ENCODE measurements around the gene KCTD14.
A peak's percentile ranks its signal among the peaks of the same experiment; 100 is the strongest.
"Not testable (repeated sequence)": the region's sequence is repeated elsewhere in the genome, so short reads cannot be mapped to it uniquely, and the experiment has no call there.

The KCTD14 gene

DNA sequence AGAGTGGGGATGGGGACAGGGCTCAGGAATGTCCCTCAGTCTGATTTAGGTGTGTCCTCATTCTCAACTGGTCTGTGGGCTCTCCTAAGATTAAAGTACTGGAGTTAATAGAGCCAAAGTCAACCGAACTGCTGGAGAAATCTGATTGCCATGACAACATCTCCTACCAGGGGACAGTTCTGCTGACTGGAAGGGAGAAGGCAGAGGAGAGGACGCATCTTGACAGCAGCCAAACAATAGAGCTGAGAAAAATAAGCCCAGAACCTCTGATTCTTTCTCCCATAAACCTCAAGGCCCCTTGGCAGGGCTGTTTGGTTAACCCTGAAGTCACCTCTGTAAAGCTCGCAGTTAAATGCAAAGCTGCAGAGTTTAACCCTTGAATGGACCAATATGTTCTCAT, 2.8 kb downstream of the KCTD14 start:
- FAIRE-seq: no peak

- no peak for FAIRE-seq
Observed at GRCh38 chr11:78019808-78020207, 3.3 kb downstream of the KCTD14 start.

- no peak for FAIRE-seq
Observed at GRCh38 chr11:78015878-78016277, 7.2 kb downstream of the KCTD14 start.

DNA sequence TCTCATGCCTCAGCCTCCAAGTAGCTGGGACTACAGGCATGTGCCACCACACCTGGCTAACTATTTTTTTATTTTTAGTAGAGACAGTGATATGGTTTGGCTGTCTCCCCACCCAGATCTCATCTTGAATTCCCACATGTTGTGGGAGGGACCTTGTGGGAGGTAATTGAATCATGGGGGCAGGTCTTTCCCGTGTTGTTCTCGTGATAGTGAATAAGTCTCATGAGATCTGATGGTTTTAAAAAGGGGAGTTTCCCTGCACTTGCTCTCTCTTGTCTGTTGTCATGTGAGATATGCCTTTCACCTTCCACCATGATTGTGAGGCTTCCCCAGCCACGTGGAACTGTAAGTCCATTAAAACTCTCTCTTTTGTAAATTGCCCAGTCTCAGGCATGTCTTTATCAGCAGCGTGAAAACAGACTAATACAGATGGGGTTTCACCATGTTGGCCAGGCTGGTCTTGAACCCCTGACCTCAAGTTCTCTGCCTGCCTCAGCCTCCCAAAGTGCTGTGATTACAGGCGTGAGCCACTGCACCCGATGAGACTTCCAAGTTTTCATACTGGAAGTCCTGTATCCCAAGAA, 8.0 kb downstream of the KCTD14 start:
- FAIRE-seq: not testable (repeated sequence)

DNA sequence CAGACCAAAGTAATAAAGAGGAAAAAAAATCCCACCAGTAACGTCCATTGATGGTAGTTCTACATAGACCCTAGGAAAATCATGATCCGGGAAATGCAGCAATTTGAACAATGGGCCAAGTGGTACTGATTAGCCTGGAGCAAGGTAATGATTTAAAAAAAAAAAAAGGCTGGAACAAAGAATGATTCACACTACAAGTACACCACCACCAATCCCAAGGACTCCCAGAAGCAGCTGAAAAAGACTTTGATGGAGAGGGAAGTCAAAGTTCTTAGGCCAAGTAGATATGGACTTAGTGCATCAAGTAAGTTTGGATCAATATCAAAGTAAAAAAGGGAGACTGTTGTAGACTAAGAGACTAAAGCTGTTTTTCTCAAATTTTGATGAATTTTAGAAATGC, 11.8 kb downstream of the KCTD14 start:
- no peak for FAIRE-seq

DNA sequence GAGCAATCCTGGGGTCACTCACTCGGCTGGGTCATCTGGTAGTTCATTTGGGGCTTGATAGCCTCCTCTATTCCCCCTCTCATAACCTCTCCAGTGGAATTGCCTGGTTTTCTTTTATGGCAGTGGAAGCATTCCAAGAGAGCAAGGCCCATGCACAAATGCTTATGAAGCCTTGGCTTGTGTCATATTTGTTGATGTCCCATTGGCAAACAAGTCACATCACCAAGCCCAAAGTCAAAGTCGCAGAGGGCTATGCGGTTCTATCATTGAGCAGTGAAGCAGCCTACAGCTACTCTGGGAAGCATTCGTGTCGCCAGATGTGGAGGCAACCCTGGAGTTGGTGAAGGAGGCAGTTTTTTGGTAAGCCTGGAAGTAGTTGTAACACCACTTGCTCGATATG, 12.3 kb downstream of the KCTD14 start:
- FAIRE-seq: no peak

DNA sequence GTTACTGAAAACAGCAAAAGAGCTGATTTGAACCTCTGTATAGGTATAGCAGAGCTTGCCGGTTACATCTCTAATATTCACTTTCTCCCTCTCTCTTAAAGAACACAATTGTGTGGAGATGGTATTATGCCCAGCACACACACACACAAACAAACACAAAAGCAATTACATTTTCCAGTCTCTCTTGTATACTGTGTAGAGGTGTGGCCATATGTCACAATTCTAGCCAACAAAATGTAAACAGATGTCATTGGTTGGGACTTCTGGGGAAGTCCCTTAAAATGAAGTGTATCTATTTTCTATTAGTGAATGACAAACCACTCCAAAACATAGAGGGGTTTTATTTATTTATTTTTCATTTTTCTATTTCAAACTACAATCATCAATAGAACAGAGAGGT, 12.8 kb downstream of the KCTD14 start:
- FAIRE-seq: no peak

GRCh38 chr11:78009062-78009461, 14.0 kb downstream of the KCTD14 start:
- FAIRE-seq: no peak

DNA sequence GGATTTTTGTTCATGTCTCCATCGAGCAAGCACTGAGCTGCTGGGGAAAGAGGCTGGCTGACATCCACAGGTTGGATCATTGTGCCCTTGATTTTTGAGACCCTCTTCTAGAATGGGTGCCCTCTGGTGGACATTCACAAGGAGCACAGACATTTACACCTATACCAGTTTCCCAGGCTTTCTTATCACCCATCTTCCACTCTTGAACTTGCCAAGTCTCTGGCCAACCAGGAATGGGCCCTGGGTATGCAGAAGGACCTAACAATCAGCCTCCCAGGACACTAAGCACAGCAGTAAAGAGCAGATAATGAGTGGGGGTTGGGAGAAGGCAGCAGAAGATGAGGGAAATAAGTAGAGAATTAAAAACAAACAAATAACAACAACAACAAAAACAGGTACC, 22.9 kb downstream of the KCTD14 start:
- FAIRE-seq: no peak

- FAIRE-seq: no peak
Observed at GRCh38 chr11:77999446-78000030, 23.5 kb downstream of the KCTD14 start.

GRCh38 chr11:77994434-77995362, 28.4 kb downstream of the KCTD14 start, which contains the start of gene INTS4:
Gene INTS4 (minus strand): TSS chr11:77994668. CDS start chr11:77994643, 25 bp downstream.
- FAIRE-seq: peak; percentile 72

GRCh38 chr11:77993902-77994301, 29.2 kb downstream of the KCTD14 start:
- no peak for FAIRE-seq

DNA sequence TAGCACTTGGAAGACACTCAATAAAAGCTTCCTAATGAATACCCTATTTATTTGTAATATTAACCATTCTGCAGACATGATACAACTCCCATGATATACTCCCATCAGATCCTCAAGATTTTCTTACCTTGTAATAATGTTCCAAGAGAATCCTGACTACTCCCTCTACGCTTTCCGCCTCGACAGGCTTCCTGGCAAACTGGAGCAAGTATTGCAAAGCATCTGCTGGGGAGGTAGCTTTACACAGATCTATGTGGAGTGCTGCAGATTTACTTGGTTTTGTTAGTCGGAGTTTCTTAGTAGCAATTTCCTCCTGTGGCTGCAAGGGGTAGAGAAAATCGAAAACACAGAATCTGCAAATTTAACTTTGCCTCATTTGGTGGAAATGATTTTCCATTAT, 32.1 kb downstream of the KCTD14 start:
- FAIRE-seq: no peak

DNA sequence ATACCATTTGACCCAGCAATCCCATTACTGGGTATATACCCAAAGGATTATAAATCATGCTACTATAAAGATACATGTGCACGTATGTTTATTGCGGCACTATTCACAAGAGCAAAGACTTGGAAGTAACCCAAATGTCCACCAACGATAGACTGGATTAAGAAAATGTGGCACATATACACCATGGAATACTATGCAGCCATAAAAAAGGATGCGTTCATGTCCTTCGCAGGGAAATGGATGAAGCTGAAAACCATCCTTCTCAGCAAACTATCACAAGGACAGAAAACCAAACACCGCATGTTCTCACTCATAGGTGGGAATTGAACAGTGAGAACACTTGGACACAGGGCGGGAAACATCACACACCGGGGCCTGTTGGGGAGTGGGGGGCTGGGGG, 36.6 kb downstream of the KCTD14 start:
- FAIRE-seq: not testable (repeated sequence)

GRCh38 chr11:77981346-77981947, 41.6 kb downstream of the KCTD14 start:
- no peak for FAIRE-seq

DNA sequence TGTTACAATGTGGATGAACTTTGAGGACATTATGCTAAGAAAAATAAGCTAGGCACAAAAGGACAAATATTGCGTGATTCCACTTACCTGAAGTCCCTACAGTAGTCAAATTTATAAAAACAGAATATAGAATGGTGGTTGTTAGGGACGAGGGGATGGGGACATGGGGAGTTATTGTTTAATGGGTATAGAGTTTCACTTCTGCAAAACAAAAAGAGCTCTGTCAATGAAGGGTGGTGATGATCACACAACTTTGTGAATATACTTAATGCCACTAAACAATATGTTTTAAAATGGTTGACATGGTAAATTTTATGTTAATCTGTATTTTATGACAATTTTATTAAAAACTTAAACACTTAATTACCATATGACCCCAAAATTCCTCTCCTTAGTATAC, 54.7 kb downstream of the KCTD14 start:
- FAIRE-seq: no peak

DNA sequence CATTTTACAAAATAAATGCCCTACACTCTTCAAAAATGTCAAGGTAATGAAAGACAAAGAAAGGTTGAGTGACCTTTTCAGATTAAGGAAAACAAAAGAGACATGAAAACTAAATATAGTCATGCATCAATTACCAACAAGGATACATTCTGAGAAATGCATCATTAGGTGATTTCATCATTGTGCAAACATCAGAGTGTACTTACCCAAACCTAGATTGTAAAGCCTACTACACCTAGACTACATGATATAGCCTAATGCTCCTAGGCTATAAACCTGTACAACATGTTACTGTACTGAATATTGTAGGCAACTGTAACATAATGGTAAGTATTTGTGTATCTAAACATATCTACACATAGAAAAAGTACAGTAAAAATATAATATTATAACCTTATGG, 55.3 kb downstream of the KCTD14 start:
- FAIRE-seq: no peak

- no peak for FAIRE-seq
Observed at GRCh38 chr11:77967121-77967520, 56.0 kb downstream of the KCTD14 start.

DNA sequence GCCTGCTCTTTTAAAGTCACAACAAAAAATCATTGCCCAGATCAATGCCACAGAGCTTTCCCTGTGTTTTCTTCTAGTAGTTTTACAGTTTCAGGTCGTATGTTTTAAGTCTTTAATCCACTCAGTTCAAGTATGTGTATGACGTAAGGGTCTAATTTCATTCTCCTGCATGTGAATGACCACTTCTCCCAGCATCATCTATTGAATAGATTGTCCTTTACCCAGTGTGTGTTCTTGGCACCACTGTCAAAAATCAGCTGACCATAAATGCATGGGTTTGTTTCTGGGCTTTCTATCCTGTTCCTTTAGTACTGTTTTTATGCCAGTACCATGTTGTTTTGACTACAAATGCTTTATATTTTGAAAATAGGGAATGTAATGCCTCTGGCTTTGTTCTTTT, 56.7 kb downstream of the KCTD14 start:
- FAIRE-seq: no peak

All from colon (tissue), 2 donors.